NCI-H345 treated with DMSO at 0.1 percent for 48 hours (cell line): Measurements from ENCODE around the gene TSC2.

Source experiments
- DNase-seq: peaks from one replicate; lab custom pipeline; 2025; ENCODE audit not compliant: unreplicated experiment; lab: John Stamatoyannopoulos, UW

TSC2 gene

DNA sequence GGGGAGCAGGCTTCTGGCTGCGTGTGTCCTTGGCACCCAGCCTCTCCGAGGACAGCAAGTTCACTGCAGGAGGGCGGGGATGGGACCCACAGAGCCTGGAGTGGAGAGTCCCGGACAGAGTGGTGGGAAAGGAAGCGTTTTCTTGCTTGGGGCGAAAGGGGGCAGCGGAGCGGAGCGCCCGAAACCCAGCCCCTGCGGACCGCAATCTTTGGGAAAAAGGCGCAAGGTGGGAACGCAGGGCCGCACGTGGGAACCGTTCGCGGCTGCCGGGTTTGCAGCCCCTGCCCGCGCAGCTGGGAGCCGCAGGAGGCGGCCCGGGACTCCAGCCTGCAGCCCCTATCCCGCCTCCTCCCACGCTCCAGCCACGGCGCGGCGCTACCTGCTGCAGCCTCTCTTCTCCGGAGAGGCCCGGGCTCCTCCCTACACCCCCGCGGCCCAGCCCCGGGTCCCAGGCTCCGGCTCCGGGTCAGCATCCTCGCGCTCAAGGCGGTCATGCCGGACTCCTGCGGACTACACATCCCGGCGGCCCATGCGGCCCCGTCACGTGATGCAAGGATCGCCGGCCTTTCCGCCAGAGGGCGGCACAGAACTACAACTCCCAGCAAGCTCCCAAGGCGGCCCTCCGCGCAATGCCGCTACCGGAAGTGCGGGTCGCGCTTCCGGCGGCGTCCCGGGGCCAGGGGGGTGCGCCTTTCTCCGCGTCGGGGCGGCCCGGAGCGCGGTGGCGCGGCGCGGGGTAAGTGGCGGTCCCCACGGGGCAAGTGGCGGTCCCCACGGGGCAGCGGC lies at the start of gene TSC2, which contains the start of gene NTHL1:
TSS of gene TSC2 (plus strand) at position 656 of the 786 bp plus-strand sequence. CDS start 631 bp downstream, outside the sequence.
TSS of gene NTHL1 (minus strand) at position 505 of the 786 bp plus-strand sequence. CDS start at position 494, 11 bp downstream.
- DNase-seq = peak; percentile 91

DNA sequence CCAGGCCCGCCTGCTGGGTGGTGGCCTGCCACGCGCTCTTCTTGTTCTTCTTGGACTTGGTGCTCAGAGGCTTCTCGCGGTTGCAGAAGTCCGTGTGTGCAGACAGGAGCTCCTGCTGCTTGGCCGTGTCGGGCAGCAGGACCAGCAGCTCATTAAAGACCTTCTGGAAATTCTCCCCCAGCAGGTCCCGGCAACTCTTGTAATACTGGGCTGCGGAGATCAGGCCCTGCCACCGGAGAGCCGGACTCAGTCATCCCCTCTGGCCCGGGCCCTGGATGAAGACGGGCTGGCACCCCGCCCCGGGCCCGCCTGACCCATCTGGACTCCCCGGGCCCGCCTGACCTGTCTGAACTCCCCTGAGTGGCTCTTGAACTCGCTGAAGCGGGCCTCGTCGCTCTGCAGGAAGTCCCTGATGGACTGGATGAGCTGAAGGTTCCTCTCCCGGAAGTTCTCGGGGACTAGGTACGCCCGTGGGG lies 49.4 kb upstream of the TSC2 start:
- DNase-seq = no peak

DNA sequence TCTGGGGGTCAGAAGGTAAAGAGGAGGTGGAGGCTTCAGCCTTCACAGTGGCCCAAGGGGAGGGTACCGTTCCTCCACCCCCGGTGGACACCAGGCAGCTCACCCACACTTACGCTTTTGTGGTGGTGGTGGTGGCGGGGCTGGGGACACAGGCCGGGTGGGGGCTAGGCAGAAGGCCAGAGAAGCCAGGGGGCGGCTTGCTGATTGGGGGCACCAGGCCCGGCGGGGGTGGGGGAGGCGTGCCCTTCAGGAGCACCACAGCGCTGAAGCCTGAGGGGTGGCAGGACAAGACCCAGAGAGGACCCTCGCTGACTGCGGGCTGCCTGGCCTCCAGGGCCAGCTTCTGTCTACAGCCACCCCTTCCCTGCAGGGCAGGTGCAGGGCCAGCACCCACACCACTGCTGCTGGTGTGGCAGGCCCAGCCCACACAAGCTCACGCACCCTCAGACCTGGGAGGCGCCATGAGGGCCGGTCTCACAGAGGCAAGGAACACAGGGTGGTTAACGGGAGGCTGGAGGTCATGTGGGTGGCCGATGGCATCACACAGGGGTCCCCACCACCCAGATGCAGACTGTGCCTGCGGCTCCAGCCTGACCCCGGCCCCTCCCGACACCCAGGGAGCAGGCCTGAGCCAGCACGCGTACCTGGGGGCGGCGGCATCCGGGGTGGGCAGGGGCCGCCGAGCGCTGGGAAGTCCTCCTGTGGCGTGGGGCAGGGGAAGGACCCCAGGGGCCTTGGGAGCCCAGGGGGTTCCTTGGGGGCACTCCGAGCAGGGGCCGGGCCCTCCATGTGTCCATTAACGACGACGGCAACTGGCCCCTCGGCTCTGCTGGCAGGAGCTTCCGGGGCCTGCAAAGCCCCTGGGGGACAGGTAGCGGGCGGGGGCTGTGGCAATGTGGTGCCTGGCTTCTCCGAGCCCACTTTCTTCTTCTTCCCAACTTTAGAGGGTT lies 48.7 kb upstream of the TSC2 start:
- DNase-seq = no peak

DNA sequence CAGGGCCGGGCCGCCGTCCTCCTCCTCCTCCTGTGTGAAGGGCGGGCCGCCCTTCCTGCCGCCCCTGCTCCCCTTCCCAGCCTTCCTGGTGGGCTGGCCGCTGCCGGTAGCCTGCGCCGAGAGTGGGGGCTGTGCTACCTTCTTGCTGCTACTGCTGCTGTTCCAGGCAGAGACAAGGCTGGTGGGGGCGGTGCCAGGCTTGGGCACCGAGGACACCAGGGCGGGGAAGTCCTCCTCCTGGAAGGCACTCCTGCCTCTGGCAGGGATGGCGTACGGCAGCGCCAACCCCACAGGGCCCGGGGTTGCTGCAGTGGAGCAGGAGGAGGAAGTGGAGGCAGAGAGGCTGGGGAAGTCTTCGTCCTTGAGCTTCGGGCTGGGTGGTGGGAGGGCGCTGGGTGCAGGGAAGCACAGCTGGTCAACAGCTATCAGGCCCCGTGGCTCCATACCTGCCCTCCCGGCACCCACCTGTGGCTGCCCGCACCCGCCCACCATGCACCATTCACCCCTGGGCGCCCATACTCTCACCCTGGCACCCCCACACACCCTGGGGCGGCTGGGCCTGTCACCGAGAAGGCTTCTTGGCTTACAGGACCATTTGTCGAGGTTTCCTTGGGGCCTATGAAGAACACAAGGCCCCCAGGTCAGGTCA lies 47.8 kb upstream of the TSC2 start:
- DNase-seq = no peak

DNA sequence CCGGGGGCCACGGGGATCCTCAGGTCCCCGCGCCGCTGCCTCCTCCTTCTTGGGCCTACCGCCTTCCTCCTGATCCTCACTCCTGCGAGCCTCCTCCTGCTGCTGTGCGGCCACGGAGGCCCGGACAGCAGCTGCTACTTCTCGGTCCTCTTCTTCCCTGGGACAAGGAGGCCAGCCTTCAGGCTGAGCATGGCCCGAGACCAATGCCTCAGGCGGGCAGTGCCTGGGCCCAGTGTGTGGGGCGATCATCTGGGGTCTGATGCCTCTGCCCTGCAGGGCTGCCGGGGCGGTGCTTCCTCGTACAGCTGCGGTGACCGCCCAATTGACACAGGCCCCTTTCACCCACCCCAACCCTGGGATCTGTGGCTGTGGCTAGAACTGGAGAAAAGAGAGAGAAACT lies 46.8 kb upstream of the TSC2 start:
- no peak for DNase-seq

DNA sequence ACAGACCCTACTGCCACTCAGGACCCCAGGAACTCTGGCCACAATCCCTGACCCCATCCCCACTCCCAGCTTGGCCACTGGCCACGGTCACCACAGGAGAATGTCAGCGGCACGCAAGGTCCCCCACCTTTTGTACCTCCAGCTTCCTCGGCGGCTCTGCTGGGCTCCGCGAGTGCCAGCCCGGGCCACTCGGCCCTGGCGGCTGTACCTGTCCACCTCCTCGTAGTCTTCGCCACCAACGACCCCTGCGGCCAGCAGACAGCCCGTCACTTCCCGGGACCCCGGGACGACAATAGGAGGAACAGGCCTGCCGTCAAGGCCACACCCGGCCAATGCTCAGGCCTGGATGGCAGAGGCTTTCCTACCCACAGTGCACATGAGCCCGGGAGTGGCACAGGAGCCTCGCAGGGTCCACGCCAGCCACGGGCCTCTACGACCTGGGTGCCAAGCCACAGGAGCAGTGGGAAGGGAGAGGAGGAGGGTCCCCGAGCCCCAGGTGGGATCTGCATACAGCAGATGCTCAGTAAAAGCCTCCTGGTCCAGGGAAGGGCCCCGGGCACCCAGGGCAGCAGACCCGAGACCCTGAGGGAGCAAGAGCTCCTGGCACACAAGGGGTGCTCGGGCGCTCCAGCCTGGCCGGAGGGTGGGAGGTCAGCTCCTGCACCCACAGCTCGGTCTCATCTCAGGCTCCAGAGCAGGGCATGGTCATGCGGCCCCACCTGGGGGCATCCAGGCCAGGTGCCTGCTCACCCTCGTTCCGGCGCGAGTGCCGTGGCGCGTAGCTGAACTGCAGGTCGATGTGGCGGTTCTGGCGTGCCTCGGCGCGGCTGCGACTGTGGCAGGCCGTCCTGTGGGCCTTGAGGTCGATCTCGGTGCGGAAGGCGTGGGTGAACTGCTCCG lies 46.1 kb upstream of the TSC2 start:
- no peak for DNase-seq

DNA sequence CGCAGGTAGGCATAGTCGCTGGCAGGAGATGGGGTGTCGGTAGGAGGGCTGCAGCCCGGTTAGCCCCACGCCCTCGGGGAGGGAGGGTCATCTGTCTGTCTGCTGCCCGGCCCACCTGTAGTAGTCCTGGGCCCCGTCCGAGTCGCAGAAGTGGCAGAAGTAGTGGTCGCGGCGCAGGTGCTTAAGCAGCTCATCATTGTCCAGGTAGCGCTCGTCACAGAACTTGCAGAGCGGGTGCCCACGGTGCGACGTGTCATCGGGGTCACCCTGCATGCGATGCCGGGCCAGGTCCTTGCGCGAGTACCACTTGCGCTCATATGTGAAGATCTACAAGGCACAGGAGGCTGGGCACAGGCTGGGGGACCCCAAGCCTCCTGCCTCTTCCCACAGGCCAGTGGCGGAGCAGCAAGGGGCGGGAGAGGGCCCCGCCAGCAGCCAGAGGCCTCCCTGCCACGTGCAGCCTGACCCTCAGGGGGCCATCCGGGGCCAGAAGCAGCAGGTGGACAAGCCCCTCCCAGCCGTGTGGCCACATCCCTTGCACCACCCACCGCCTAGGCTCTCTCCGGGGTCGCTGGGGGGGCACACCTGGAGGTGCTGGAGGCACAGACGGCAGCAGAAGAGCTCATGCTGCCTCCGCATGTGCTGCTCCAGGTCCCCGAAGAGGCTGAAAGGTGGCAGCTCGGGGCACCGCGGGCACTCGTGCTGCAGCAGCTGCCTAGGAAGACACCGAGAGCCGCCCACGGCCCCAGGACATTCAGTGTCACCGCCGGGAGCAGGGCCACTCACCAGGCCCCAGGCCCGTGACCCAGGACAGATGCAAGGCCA lies 45.2 kb upstream of the TSC2 start:
- DNase-seq = no peak

DNA sequence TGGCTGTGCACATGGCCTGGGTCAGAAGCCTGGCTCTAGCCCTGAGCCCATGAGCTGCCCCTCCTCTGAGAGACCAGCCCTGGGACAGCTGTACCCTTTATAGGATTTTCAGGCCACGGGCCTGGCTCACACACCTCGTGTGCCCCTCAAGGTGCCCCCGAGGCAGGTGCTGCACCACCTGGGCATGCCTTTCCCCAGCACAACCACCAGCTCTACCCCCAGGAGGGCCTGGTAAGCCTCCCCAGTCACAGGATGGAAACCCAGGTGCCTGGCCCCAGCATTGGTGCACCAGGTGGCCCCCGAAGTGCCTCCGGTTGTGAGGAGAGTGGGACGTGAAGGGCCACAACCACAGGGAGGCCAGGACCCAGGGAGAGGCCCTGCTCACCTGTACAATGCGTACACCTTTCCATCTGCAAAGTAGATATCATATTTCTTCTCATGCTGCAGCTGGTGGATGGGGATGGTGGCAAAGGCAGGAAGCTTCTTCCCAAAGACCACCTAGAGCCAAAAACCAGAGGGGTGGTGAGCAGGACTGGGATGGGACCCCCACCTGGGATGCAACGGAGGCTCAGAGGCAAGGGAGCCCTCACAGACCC lies 44.5 kb upstream of the TSC2 start:
- no peak for DNase-seq

DNA sequence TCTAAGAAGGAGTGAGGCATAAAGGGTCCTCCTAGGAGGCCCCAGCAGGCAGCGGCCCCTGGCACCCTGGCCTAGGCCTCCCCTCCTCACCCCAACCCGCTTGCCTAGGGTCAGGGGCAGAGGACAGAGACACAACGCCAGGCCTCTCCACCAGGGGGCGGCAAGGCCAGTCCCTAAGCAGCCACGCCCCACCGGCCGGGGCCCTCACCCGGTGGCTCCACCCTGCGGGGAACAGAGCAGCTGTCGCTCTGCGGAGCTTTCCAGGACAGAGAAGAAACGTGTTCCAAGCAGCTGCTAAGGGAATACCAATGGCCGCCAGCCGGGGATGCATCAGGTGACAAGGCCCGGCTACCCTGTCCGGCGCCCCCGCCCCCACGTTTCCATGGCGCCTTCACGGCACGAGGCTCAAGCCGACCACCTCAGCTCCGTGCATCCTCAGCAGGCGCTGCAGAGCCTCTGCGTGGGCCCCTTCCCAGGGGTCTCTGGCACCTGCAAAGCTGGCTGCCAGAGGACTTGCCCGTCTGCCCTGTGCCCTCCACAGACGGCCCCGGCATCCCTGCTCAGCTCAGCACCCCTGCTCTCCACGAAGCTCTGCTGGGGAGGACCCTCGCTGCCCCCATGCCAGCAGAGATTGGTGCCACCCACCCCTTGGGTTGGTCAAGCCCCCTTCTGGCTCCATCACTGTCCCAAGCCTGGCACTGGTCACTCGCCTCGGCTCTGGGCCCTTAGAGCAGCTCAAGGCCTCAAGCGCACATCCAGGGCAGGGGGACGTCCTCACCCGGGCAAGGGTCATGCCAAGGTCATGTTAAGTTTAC lies 43.8 kb upstream of the TSC2 start:
- DNase-seq = peak; percentile 86

DNA sequence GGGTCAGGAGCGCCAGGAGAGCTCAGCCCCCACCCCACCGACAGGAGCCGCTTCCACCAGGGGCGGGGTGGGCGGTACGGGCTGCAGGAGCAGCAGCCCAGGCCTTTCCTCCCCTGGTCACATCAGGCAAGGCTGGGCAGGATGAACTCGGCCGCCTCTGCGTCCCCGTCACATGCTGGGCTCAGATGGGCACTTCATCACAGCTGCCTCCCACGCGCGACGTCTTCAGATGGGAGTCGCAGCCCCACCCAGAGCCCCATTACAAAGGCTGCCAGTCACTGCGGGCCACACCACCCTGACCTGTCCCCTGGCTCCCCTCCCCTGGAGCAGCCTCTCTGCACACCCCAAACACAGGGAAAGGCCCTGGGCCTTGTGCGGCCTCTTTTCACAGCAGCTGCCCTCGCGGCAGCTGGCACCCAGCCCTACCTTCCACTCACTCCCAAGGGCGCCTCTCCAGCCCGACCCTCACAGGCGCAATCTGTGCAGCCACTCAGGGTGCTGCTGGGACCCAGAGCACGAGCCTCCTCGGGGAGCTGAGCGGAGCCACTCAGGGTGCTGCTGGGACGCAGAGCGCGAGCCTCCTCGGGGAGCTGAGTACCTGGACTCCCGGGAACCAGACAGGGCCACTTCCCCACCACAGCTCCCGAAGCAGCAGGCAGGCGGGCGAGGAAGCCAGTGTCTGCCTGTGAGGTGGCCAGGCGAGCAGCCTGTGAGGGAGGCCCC lies 42.8 kb upstream of the TSC2 start:
- no peak for DNase-seq

DNA sequence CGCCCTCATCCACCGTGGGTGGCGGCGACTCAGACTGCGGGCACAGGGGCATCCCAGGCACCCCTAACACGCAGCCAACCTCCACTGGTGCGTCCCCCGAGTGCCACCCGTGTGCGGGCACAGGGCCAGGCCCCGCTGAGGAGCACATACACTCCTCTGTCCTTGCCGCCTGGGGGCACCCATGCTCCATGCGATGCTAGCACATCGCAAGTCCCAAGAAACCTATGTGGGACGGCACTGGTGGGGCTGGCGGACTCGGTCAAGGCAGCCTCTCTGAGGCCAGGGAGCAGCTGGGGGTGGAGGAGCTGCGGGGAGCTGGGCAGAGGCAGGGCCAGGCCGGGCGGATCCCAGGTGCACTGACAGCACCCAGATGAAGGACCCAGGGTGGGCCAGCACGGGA lies 42.1 kb upstream of the TSC2 start:
- DNase-seq = no peak

DNA sequence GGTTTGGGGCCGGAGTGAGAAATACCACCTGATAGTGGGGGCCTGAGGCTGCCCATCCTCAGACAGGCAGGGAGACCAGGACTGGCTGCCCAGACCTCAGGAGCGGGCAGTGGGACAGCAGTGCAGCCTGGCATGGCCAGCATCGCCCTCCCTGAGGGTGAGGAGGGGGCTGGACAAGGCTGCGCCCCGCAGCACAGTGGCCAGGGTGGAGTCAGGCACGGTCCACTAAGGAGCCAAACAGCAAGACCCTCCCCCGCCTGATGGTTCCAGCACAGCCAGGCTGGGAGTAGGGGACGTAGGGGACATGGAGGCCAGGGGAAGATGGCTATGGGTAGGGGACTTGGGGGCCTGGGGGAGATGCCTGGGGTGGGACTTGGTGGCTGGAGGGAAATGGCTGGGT lies 41.5 kb upstream of the TSC2 start:
- DNase-seq = no peak

DNA sequence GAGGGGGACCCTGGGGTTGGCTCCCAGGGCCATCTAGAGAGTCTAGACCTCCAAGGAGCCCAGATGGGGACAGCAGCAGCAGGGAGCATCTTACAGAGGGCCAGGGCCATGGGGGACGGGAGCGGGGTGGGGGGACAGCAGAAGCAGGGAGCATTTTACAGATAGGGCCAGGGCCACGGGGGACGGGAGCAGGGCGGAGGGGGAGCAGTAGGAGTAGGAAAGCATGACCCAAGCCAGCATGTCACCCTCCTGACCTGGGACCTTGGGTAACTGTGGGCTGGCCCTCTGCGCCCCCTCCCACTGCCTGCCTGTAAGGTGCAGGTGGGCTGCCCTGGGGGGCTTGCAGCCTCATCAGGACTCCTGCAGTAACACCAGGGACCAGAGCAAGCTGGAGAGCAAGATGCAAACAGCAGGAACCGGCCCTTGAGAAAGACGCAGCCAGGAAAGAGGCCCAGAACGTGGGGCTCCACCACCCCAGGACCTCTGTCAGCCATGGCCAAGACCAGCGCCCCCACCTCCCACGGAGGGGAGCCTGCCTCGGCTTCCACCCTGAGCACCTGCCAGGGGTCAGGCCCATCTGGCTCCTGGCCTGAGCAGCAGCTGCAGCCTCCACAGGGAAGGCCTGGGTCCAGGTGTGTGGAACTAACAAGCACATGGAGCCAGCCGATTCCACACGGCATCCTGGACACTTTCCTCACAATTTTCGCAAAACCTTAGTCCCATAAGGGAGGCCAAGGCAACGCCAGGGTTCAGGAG lies 40.5 kb upstream of the TSC2 start:
- no peak for DNase-seq

DNA sequence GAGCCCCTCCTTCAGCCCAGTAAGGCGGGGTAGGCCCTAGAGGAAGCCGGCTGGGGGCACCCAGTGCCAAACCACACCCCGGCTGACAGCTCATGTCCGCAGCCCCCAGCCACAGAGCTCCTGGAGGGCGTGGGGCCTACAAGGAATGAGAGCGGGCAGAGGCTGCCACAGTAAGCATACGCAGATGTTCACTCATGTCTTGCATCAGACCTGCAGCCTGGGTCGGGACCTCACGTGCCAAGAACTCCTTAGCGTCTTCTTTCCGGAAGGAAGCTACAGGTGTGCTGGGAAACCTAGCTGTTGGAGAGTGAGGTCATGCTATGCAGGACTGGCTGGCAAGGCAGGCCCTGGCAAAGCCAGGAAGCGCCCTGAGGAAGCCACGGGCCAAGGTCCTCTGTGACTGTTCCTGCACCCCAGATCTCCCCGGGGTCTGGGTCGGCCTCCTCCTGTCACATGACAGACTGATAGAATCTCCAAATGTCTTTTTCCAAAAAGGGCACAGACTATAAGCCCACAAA lies 39.7 kb upstream of the TSC2 start:
- DNase-seq = no peak

DNA sequence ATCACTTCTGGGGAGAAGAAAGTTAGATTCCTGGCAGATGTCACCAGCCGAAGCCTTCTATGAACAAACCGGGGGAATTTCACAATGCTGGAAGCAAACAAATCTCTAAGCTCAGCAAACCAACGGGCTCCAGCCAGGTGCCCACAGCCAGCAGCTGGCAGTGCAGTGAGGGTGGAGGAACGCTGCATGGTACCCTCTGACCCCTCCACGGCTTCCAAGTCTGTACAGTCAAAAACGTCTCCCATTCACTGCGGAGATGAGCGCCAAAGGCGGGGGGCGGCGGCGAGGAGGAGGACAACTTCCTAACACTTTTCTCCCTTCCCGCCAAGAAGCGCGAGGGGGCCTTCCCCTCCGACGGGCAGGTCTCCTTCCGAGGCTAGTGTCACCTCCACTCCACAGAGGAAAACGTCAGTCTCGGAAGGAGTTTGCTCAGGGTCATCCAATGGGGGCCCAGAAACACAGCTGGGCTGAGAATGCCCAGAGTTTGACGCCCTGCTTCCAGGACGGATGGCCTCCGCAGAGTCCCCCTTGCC lies 39.1 kb upstream of the TSC2 start:
- no peak for DNase-seq

DNA sequence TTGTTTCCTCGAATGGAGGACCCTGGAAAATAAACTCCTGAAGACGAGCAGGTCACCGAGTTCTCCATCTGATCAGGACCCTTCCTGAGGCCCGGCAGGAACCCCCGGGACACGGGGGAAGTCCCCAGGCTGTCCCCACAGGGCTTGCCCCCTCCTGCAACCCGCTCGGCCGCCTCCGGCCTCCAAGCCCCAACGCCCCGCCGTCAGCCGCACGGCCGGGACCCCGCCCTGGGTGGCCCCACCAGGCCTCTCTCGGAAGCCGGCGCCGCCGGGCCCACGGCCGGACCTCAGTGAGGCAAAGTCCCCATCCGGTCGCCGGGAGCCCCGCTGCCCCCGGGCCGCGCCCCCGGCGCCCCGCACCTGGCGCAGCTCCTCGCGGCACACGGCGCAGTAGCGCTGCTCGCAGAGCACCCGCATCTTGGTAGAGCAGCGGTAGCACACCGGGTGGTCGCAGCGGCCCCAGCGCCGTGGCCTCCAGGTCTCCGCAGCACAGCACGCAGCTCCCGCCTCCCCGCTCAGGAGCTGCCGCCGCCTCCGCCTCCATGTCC lies 38.5 kb upstream of the TSC2 start:
- DNase-seq = no peak
